Renal cortical epithelial cell (primary cell): ENCODE results near the gene UBE2A. TPM values are rescaled to one million over a fixed set of nuclear protein-coding genes. Genes with fewer than 3 reads are reported as not detected.

Experiments used
- DNase-seq: peaks from one replicate; pipeline ENCODE4 v3.0.0-alpha.2; 2011; ENCODE audit warnings: low read depth
- total RNA-seq: library from RNA; depleted of rRNA; stranded (reverse); fragments of >200 nt; gene quantifications from 2 replicates; pipeline ENCODE4 v1.2.3, GENCODE V29; 2014

Gene UBE2A
- 38.7 and 68.8 TPM in 2 replicates for total RNA-seq

DNA sequence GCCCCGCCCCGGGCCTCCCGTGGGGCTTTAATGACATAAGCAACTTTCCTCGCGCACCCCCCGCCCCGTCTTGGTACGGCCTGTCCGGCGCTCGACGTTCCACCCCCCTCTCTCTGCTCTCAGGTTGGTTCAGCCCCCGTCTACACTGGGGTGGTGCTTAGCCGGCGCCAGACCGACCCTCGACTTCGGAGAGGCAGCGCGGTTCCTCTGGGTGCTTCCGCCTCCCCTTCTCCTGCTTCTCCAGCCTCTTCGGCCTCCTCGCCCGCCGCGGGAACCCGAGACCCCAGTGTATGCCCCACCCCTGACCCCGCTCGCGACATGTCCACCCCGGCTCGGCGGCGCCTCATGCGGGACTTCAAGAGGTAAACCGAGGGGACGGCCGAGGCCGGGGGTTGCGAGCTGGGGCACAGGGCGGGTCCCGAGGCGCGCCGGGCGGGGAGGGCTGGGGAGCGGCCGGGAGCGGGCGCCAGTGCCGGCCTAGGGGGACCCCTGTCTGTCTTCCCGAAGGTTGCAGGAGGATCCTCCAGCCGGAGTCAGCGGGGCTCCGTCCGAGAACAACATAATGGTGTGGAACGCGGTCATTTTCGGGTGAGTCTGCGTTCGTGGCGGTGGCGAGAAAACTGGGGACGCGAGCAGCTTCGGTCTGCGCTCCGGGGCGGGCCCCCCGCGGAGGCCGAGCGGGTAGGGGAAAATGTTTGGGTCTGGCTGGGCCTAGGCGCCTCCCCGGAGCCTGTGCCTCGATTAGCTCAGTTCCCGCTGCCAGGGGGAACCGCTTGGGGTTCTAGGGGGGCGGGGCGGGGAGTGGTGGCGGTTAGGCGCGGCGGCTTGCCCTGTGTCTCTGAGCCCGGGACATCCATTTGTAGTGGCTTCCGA is at the start of gene UBE2A:
UBE2A (plus strand) TSS at position 170 of the 873 bp plus-strand sequence; CDS start at position 319, 149 bp downstream.
- DNase-seq: peak; percentile 65

DNA sequence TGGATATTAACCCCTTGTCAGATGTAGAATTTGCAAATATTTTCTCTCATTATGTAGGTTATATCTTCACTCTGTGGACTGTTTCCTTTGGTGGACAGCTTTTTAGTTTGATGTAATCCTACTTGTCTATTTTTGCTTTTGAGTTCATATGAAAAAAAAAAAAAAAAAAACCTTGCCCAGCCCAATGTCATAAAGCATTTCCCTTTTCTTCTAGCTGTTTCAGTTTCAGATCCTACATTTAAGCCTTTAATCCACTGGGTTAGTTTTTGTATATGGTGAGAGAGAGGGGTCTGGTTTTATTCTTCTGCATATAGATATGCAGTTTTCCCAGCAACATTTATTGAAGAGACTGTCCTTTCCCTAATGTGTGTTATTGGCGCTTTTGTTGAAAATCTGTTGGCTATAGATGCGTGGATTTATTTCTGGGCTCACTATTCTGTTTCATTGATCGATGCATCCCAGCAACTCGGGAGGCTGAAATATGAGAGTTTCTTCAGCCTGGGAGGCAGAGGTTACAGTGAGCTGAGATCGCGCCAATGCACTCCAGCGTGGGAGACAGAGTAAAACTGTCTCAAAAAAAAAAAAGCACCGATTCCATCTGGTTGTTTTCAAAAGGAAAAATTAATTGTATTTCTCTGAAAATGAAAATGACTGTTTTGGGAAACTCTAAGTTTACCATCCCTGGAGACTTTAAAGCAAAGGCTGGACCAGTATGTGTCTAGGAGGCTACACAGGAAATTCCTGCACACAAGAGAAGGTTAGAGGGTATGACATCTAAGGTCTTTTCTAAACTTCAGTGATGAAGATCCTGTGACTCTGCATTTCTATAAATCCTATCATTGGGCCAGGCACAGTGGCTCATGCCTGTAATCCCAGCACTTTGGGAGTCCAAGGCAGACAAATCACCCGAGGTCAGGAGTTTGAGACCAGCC is 44.8 kb upstream of the UBE2A start:
- no peak for DNase-seq

DNA sequence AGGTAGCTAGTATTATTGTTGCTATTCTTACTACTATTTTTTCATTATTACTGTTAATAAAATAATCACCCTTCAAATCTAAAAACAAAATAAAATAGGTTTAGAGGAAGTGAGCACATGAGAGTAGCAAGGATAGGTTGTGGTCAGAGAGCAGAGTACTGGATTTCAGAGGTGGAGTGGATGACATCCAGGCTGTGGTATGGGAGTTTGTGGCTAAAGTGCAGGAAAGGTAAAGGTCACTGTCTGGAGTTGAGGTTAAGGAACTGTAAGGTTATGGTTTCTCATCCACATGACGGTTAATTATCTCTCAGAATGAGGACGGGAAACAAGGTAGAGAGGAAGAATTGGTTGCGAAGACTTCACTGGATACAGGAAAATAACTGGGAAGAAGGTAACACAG is 36.9 kb upstream of the UBE2A start:
- no peak for DNase-seq

DNA sequence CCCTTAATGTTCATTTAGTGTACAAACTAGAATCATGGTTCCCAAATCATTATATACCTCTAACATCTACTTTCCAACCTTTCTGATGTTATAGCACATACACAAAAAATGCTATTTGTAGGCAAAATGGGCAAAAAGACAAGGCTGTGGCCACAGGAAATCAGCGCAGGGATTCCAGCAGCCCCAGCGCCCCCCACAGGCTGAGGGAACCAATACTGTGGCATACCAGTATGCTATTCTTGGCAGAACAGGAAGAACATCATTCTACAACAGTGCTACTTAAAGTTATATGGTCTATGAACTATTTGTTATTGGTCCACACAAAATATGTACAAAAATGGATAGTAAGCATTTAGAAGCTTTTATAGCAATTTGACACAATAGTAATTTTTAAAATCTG is 34.5 kb upstream of the UBE2A start:
- DNase-seq: no peak

DNA sequence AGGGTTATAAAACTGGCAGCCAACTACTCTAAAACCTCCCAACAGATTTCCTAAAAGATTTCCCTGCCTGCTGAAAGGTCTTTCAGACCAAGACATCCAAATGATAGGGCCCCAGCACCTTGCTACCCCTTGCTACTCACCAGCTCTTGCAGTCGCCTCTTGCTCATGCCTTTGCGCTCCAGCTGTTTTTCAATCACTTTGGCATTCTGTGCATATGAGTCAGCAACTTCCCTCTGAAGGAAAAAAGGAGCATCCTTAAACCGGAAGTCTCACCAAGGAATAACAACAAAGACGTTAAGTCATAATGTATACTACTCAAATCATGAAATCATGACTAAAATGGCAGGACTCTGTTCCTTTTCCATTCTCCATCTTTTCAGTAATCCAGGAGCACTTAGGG is 33.2 kb upstream of the UBE2A start:
- DNase-seq: peak; percentile 72

DNA sequence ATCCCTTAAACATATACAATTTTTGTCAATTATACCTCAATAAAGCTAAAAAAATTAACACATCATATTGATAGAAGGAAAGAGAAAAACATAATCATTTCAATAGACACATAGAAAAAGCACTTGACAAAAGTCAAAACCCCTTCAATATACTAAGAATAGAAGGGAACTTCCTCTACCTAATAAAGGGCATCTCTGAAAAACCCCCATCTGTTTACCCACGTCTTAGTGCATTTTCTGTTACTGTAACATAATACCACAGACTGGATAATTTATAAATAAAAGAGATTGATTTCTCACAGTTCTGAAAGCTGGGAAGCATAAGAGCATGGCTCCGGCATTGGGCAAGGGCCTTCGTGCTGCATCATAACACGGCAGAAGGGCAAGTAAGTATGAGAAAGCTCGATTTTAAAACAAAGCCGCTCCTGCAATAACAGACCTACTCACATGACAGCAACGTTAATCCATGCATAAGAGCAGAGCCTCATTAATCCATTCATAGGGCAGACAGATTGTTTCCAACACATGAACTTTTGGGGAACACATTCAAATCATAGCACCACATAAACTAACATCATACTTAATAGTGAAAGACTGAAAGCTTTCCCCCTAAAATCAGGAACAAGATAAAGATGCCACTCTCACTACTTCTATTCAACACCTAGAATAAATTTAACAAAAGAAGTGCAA is 24.9 kb upstream of the UBE2A start:
- no peak for DNase-seq

DNA sequence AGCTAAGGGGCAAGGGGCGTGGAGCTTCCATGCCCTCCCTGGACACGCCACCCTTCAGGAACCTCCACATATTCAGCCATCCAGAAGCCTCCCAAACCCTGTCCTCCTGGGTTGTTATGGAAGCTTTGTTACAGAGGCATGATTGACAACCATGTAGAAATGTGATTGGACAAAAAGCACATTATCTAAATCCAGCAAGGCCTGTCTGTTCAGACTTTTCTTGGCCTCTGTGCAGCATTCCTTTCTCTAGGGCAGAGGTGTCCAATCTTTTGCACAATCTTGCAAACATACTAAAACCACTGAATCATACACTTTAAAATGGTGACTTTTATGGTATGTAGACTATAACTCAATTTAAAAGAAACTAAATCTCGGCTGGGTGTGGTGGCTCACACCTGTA is 21.9 kb upstream of the UBE2A start:
- no peak for DNase-seq

DNA sequence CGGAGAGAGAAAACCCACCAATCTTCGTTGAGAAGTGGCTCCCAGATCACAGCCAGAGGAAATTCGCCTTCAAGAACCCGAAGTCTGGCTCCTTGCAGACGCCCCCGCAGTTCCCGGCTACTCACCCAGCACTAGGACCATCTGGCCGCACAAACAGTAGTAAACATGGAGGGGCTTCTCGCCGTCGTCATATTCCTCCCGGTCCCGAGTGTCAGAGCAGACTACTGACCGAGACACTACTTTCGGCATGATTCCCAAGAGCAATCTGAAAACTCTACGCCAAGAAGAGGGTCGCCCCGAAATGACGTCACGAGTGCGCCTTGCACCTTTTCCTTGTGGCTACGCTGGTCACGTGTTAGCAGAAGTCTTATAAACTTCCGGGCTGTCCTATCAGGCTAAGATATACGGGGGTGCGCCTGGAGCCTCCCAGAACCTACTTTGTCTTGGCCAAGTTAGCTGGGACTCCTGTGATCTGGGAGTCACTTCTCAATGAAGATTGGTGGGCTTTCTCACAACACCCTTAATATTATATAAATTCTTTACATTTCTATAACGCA is 9.2 kb upstream of the UBE2A start, which contains the start of gene STEEP1:
STEEP1 (minus strand) TSS at position 303 of the 557 bp plus-strand sequence; CDS start at position 249, 54 bp downstream.
- peak; percentile 86 for DNase-seq

DNA sequence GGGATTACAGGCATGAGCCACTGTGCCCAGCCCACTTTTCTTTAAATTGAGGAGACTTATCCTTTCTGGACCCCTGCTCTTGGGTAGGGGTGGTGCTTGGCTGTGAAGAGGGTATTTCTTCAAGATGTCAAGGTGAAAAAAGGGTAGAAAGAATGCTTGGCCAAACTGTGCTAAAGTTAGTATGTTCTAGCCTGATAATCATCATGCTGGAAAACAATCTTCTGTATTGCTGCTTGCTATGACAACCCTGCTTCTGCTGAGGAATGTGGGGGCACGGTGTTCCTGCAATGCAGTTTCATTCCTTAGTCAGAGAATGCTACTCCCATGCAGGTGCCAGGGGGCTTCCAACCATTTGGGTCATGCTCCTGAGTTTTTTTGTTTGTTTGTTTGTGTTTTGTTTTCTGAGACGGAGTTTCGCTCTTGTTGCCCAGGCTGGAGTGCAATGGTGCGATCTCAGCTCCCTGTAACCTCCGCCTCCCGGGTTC is 4.0 kb upstream of the UBE2A start:
- no peak for DNase-seq

DNA sequence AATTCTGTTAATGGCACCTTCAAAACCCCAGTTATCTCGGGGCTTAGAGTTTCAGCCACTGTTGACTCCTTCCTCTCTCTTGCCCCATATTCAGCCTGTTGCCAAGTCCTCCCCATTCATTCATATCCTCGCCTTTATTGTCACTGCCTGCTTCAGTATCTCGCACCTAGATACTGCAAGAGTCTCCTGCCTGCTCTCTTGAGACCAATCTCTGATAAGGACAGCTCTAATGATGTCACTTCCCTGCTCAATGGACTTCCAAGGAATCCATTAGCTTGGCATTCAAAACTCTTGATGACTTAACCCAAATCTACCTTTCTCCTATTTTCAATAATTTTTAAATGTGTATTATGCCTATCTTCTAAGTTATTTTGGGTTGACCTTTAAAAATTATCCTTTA is 1.1 kb upstream of the UBE2A start:
- DNase-seq: no peak

DNA sequence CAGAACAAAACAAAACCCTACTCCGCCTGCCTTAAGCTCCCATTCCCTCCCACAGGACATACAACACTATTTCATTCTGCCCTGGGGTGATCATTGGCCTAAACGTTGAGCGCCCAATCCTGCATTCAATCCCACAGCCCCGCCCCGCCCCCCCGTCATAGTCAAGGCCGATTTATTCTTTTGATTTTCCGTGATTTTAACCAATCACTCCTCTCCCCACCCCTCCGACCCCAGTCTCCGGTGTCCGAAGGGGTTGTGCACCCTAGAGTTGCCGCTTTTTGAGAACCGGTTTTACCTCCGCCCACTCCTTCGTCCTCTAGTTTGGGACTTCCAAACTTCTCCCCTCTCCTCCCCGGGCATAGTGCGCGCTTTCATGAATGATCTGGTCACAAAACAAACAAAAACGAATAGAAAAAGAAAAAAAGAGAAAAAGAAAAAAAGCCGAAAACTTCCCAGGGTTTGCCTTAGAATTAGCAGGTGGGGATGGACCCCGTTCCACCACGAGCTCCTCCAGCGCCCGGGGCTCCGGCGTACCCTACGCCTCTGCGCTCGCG is 446 bp upstream of the UBE2A start:
- peak; percentile 26 for DNase-seq

DNA sequence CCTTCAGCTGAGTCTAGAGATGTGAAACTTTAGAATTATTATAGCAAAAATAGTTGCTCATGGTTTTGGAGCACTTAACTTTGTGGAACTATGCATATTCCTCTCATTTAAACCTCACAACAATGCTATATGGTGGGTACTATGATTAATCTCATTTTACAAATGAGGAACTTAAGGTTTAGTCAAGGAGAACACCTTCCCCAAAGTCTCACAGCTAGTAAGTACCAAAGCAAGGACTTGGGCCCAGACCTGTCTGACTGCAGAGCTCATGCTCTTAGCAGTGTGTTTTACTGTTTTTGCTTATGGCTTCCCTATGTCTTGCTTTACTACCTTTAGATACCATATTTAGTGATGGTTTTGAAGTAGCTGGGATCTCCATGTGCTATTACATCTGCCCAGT is 5.1 kb downstream of the UBE2A start:
- no peak for DNase-seq

DNA sequence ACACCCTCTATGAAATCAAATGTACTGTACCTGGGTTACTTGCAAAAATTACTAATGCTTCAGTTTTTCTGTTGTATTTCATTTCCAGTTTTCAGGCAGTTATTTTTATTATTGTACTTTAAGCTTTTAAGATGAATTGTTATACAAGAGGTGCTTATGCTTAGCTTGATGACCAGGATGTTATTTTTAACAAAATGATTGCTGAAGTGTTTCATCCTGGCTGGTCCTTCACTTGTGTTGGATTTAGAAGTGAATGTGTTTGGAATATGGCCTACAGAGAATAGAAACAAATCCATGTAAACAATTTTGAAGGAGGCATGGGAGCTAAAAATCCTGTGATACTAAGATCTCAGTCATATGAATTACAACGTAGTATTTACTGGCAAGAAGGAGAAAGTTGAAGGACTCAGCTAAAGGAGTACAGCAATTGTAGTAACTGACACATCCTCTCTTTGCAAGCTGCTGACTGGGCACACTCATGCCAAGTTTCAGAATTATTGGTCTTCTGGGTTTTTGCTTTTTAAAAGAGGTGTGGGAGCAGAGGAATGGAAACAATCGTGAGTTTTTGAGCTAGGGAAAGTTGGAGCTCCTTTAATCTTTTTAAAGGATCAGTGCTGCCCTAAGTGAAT is 9.2 kb downstream of the UBE2A start:
- no peak for DNase-seq

DNA sequence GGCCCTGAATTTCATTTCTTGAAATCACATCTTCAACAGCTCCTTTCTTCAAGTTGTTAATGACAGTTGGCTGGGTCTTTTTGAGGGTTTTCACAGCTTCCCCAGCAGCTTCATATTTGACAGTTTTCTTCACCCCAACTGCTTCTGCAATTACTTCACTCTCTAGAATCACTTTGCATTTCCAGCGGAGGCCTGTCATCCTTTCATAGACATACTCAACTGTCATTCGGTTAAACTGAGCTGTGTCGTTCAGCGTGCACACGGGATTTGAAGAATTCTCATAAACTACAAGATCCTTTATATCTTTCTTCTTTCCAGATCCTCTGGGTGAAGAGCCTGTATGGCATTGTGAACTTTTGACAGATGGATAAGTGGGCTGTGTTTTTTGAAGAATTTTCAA is 15.4 kb downstream of the UBE2A start:
- DNase-seq: no peak

DNA sequence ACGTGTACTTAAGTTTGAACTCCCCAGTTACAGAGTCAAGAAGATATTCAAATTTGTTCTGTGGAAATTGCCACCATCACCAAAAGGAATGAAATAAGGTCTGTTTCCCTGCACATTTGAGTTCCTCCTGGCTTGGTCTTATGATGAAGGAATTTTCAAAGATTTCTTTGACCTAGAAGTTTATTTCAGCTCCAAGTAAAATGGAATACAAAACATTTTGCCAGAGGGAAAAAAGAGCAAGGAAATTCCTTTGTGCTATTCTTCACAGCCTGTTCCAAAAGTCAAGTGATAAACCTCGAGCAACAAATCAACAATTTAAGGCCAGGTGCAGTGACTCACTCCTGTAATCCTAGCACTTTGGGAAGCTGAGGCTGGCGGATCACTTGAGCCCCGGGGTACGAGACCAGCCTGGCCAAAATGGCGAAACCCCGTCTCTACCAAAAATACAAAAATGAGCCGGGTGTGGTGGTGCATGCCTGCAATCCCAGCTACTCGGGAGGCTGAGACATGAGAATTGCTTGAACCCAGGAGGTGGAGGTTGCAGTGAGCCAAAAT is 28.4 kb downstream of the UBE2A start:
- DNase-seq: peak; percentile 32

DNA sequence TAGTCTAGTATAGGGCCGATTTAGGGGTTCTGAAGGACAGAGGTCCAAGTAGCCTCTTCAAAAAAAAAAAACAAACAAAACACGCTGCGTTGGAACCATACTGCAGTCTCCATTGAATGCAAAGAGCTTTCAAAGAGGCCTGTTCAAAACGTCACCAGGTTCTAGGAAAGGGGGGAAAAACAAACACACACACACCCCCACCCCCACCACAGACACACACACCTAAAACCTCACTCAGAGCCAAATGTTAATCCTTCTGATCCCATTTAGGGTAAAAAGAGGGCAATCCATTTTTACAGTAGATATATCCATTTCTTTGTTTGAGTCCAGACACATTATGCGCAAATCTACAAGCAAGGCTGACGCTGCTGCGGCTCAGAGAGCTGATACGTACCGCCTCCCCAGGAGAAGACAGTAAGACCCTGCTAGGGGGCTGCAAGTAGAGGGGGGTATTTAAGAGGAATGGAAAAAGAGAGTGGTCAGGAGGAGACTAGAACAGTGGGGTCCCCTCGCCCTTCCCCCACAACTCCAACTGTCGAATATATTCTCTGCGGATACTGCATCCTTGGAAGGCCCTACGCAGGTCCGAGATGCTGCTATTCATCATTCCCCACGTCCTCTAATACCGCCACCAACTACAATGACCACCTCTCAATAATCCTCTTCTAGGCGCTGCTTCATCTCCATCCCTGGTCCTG is 30.6 kb downstream of the UBE2A start:
- no peak for DNase-seq

DNA sequence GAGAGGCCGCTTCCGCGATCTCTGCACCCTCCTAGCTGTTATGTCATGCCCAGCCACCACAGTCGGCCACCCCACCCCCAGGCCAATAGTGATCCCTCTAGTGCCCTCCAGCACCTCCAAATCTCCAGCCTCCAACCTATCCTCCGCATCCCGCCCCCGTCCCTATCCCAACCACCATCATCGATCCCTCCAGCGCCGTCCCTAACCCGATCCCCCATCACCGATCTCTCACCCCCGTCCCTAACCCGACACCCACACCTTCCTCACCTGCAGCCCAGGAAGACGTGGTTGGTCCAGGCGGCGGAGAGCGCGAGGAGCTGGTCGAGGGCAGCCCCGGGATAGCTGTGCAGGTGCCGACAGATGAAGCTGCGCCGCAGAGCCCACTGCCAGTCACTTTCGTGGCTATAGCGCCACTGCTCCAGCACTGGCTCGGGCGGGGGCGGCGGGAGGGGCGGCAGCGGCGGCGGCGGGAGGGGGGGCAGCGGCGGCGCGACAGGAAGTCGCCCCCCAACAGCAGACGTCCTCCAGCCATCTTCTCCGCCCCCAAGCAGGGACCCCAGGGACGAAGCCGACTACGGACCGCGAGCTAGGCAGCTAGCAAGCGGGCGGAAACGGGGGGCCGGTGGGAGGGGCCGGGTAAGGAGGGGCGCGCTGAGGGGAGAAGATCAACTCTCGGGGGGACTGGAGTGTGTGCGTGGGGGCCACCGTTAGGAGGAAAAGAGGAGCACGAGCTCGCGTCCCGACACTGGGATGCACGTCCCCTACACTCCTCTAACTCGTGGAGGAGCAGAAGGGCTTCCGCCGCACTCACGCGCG is 31.3 kb downstream of the UBE2A start:
- DNase-seq: no peak

DNA sequence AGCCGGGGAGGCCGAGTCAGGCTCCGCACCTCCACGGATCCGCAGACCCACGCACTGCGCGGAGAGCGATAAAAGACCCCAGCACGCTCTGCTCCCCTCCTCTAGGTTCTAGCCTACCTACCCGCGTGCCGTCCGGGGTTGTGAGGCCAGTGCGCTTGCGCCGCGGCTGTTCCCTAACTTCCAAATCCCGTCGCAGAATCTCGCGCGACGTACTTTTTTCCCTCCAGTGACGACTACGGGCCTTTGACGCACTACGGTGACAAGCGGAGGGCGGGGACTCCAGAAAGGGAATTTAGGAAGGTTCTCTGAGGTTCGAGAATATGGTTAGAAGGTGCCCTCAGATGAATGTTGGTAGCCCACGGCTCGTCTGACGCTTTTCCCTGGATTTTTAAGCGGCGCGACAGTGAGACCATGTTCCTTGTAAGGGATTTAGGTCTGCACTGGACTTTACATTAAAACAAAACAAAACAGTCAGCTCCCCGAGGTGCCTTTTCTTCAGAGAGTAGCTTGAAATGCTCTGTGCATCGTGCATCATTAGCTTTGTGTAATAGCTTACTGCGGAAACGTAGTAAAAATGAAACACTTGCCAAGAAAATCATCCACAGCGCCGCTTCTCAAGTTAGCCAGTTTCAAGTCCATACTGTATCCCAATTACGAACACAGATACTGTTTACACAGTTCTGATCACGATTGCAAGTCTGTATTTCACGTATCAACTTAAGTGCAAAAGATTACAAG is 32.1 kb downstream of the UBE2A start, which contains the start of gene NKRF:
NKRF (minus strand) TSS at position 145 of the 738 bp plus-strand sequence.
- peak; percentile 85 for DNase-seq
